ENCODE measurements around the gene OIP5. TPM values are rescaled to one million over a fixed set of nuclear protein-coding genes. Genes with fewer than 3 reads are reported as not detected.

The OIP5 gene
- total RNA-seq (2016; rRNA removed; fragmentation: Illumina TruSeq; extraction: Trizol) (38.0 and 39.1 TPM in 2 replicates), polyA plus RNA-seq (2011; rRNA removed) (5.5 and 10.7 TPM in 2 replicates), polyA minus RNA-seq (2011; rRNA and poly(A)+ RNA removed; ENCODE audit: low replicate concordance) (6.3 and 25.7 TPM in 2 replicates), Bru-seq, nascent RNA (percentile 43 among the genes with signal in this experiment), BruChase-seq, experiment 1, labeled RNA remaining after a 6-hour chase (percentile 42 among the genes with signal in this experiment), BruChase-seq, experiment 2, labeled RNA remaining after a 2-hour chase (percentile 43 among the genes with signal in this experiment)
- 8.0 and 10.0 TPM in 2 replicates for total RNA-seq (2016; cell fraction: cytosol; rRNA removed; fragmentation: Illumina TruSeq; extraction: Trizol; ENCODE audit: low read depth)
- total RNA-seq (2016; cell fraction: insoluble cytoplasmic fraction; rRNA removed; fragmentation: Illumina TruSeq; extraction: Trizol), result 38.9 and 40.8 TPM in 2 replicates
- 16.7 and 17.4 TPM in 2 replicates for total RNA-seq (2016; cell fraction: membrane; rRNA removed; fragmentation: Illumina TruSeq; extraction: Trizol)
- total RNA-seq (2016; cell fraction: nucleus; rRNA removed; fragmentation: Illumina TruSeq; extraction: Trizol), result 15.8 and 16.7 TPM in 2 replicates
- polyA plus RNA-seq (2011; cell fraction: cytosol; rRNA removed), result 6.3 and 12.4 TPM in 2 replicates
- 2.1 and 4.8 TPM in 2 replicates for polyA plus RNA-seq (2011; cell fraction: nucleus; rRNA removed)
- polyA plus RNA-seq (2012), result 3.6 and 9.4 TPM in 2 replicates
- polyA plus RNA-seq (2016; cell fraction: cytosol; fragmentation: Illumina TruSeq; extraction: Trizol; ENCODE audit: low read depth), result 7.6 and 9.8 TPM in 2 replicates
- 32.4 and 36.3 TPM in 2 replicates for polyA plus RNA-seq (2016; cell fraction: insoluble cytoplasmic fraction; fragmentation: Illumina TruSeq; extraction: Trizol; ENCODE audit: low read depth)
- polyA plus RNA-seq (2016; cell fraction: membrane; fragmentation: Illumina TruSeq; extraction: Trizol; ENCODE audit: low read depth), result 12.1 and 12.9 TPM in 2 replicates
- polyA plus RNA-seq (2016; cell fraction: nucleus; fragmentation: Illumina TruSeq; extraction: Trizol; ENCODE audit: insufficient read depth, low read depth), result 19.0 and 19.7 TPM in 2 replicates
- 3.9 and 7.8 TPM in 2 replicates for polyA minus RNA-seq (2011; cell fraction: cytosol; rRNA and poly(A)+ RNA removed)
- 3.6 and 4.9 TPM in 2 replicates for polyA minus RNA-seq (2011; cell fraction: nucleus; rRNA and poly(A)+ RNA removed)
- long read RNA-seq, experiment 1, transcript OIP5-201 (5 exons, 1,236 nt), result major isoform, 40 of 46 reads
- long read RNA-seq, experiment 1, partial matches to known transcripts, result 0 of 46 reads
- long read RNA-seq, experiment 1, other reads (novel, unspliced or antisense), result 4 of 46 reads
- long read RNA-seq, experiment 2, transcript OIP5-201 (5 exons, 1,236 nt), result major isoform, 9 of 17 reads
- long read RNA-seq, experiment 2, partial matches to known transcripts, result 1 of 17 reads
- long read RNA-seq, experiment 2, other reads (novel, unspliced or antisense), result 7 of 17 reads

DNA sequence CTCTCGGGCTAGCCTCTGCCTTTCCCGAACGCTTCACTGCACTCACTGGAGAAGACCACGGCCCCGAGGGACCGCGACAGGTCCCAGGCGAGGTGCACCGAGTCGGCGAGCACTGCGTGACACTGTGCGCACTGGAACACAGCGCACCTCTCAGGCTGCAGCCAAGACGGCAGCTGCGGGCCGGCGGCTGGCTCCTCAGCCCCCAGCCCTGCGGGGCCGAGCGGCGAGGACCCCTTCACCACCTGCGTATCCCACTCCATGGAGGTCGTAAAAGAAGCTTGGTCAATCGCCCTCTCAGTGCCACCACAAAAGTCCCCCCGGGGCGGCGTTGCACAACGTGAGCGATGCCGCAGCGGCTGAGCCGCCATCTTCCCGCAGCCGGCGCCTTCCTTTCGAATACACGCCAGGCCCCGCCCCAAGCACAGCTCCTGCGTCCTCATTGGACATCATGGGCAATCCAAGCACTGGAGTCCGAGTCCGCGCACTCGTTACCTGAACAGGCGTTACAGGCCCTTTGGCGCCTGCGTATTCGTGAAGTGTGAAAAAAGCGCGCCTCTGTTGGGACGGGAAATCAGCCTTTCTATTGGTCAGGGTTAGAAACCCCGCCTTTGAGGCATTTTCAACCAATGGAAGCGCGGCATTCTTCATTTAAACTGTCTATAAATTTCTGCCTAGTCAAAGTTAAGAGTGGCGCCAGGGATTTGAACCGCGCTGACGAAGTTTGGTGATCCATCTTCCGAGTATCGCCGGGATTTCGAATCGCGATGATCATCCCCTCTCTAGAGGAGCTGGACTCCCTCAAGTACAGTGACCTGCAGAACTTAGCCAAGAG lies at the start of gene OIP5, which contains the start of gene NUSAP1:
OIP5 (minus strand) TSS at position 398 of the 832 bp plus-strand sequence; CDS start at position 368, 30 bp downstream.
NUSAP1 (plus strand) TSS at position 688 of the 832 bp plus-strand sequence; CDS start at position 765, 77 bp downstream.
- Histone ChIP-seq H3K4me3 (replicated peaks in 1 of 3; ENCODE audit: insufficient read depth in 1 of 3, low read depth in 2 of 3, low read length in 3 of 3) (peak within 1 kb of the TSS; percentile 95 to 100 (median 99)), H3K27ac (ENCODE audit: extremely low read length, insufficient read depth, low read length) (peak within 1 kb of the TSS; percentile 88), H3K4me1 (ENCODE audit: insufficient read depth, low read length) (peaks cover 38% of the 10 kb centered on the region), H3K9ac (ENCODE audit: insufficient read depth, low read depth, low read length) (peak within 1 kb of the TSS; percentile 87), H2AFZ (ENCODE audit: low read length) (peak within 1 kb of the TSS; percentile 90), H3K27me3 (ENCODE audit: control insufficient read depth in 1 of 2, insufficient read depth in 2 of 2, low read length in 2 of 2) (no peaks in the 10 kb centered on the region; a peak in 1 of 5 replicates), H3K79me2 (ENCODE audit: insufficient read depth, low read length) (peaks cover 40% of the 10 kb centered on the region), H4K20me1 (ENCODE audit: insufficient read depth, low read length) (no peaks in the 10 kb centered on the region), H3K36me3 (replicated peaks in 1 of 2; ENCODE audit: control insufficient read depth in 1 of 2, insufficient read depth in 2 of 2, low read length in 2 of 2) (peaks cover 0 to 4% of the 10 kb centered on the region in 2 experiments; a peak in 2 of 5 replicates), H3K4me2 (ENCODE audit: low read depth, low read length) (peak within 1 kb of the TSS; percentile 69), H3K9me3 (ENCODE audit: low read length) (no peaks in the 10 kb centered on the region)
- FAIRE-seq, result peak; percentile 99
- ATAC-seq, result peak; percentile 96
- DNase-seq (ENCODE audit: low spot score), result peak; percentile 99
- intact Hi-C loops (cut with micrococcal nuclease; ENCODE audit: unreplicated experiment), result loop anchor here (1.0 to 5.0 kb wide), 3 partner anchors 45 to 425 kb away; partner anchors contain the start of genes CHP1 and EXD1
- BruUV-seq (replicated peaks), result no TSS peak
- CTCF ChIA-PET (ENCODE audit: low intra/inter-chr PET ratio, low total read pairs), result interaction anchor here (1.4 kb wide), 1 partner anchor 101 kb away, joined by 3 read pairs; the partner anchor contains the start of genes CHP1 and EXD1
- POLR2A ChIA-PET, result interaction anchor here (0.8 to 1.6 kb wide), 3 partner anchors 10 to 101 kb away, joined by 3 to 9 read pairs (median 6); partner anchors contain the start of genes CHP1 and EXD1
- in situ Hi-C loops (cut with HindIII; ENCODE audit: extremely low pct_ligation_motif_present, low pct_unique_long_range_greater_than_20kb), result loop anchor here (5.0 kb wide), 1 partner anchor 50 kb away; no protein-coding TSS in a partner anchor
- WGBS (ENCODE audit: low lambda C conversion rate), result 0% methylated on average over 19 of the region's 64 CpGs
- TF ChIP-seq, protein P1, sequence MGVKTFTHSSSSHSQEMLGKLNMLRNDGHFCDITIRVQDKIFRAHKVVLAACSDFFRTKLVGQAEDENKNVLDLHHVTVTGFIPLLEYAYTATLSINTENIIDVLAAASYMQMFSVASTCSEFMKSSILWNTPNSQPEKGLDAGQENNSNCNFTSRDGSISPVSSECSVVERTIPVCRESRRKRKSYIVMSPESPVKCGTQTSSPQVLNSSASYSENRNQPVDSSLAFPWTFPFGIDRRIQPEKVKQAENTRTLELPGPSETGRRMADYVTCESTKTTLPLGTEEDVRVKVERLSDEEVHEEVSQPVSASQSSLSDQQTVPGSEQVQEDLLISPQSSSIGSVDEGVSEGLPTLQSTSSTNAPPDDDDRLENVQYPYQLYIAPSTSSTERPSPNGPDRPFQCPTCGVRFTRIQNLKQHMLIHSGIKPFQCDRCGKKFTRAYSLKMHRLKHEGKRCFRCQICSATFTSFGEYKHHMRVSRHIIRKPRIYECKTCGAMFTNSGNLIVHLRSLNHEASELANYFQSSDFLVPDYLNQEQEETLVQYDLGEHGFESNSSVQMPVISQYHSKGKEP (CRISPR knock-in tag; IDR thresholded peaks at IDR 0.05), result no peak
- TF ChIP-seq RAD21 (CRISPR knock-in tag; IDR thresholded peaks at IDR 0.05), result peak; percentile 72
- no peak for TF ChIP-seq FOXP1 (IDR thresholded peaks at IDR 0.05)
- TF ChIP-seq FOXP1 (CRISPR knock-in tag; IDR thresholded peaks at IDR 0.05), result no peak
- no peak for TF ChIP-seq HHEX (CRISPR knock-in tag; IDR thresholded peaks at IDR 0.05)
- TF ChIP-seq MLLT10 (CRISPR knock-in tag; IDR thresholded peaks at IDR 0.05), result no peak
- no peak for TF ChIP-seq NCOR1 (IDR thresholded peaks at IDR 0.05; ENCODE audit: borderline replicate concordance, low read length)
- TF ChIP-seq, protein P2, sequence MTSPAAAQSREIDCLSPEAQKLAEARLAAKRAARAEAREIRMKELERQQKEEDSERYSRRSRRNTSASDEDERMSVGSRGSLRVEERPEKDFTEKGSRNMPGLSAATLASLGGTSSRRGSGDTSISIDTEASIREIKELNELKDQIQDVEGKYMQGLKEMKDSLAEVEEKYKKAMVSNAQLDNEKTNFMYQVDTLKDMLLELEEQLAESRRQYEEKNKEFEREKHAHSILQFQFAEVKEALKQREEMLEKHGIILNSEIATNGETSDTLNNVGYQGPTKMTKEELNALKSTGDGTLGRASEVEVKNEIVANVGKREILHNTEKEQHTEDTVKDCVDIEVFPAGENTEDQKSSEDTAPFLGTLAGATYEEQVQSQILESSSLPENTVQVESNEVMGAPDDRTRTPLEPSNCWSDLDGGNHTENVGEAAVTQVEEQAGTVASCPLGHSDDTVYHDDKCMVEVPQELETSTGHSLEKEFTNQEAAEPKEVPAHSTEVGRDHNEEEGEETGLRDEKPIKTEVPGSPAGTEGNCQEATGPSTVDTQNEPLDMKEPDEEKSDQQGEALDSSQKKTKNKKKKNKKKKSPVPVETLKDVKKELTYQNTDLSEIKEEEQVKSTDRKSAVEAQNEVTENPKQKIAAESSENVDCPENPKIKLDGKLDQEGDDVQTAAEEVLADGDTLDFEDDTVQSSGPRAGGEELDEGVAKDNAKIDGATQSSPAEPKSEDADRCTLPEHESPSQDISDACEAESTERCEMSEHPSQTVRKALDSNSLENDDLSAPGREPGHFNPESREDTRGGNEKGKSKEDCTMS (CRISPR knock-in tag; conservative IDR thresholded peaks at IDR 0.05), result no peak
- no peak for TF ChIP-seq ZNF460 (CRISPR knock-in tag; IDR thresholded peaks at IDR 0.05; ENCODE audit: borderline replicate concordance)
- TF ChIP-seq PHF20 (CRISPR knock-in tag; IDR thresholded peaks at IDR 0.05), result peak; percentile 44; the same call in 1 of the 2 replicates
